DMS79 (cell line): ENCODE data around the gene MUC3A.
"Not testable (repeated sequence)": the region's sequence is repeated elsewhere in the genome, so short reads cannot be mapped to it uniquely, and the experiment has no call there.

Experiments used
- DNase-seq: peaks from one replicate; lab custom pipeline; 2025; lab: John Stamatoyannopoulos, UW

Gene MUC3A

GRCh38 chr7:100949227-100949932, at the start of gene MUC3A:
MUC3A (plus strand) TSS chr7:100949534; CDS start chr7:100949625, 91 bp downstream.
- DNase-seq: no peak

- no peak for DNase-seq
These were observed 48.4 kb upstream of the MUC3A start for GRCh38 chr7:100900978-100901377.

- DNase-seq: no peak
These were observed 47.4 kb upstream of the MUC3A start for GRCh38 chr7:100901921-100902332.

GRCh38 chr7:100902638-100903037, 46.7 kb upstream of the MUC3A start:
- no peak for DNase-seq

GRCh38 chr7:100908512-100908911, 40.8 kb upstream of the MUC3A start:
- no peak for DNase-seq

- DNase-seq: not testable (repeated sequence)
These were observed 38.9 kb upstream of the MUC3A start for GRCh38 chr7:100910443-100910842.

GRCh38 chr7:100911484-100911883, 37.9 kb upstream of the MUC3A start:
- DNase-seq: no peak

GRCh38 chr7:100914208-100914878, 35.0 kb upstream of the MUC3A start:
- no peak for DNase-seq

GRCh38 chr7:100914879-100915447, 34.4 kb upstream of the MUC3A start:
- no peak for DNase-seq

GRCh38 chr7:100919335-100919734, 30.0 kb upstream of the MUC3A start:
- not testable (repeated sequence) for DNase-seq

- DNase-seq: not testable (repeated sequence)
These were observed 29.4 kb upstream of the MUC3A start for GRCh38 chr7:100919779-100920437.

GRCh38 chr7:100921039-100921438, 28.3 kb upstream of the MUC3A start:
- no peak for DNase-seq

- not testable (repeated sequence) for DNase-seq
These were observed 25.7 kb upstream of the MUC3A start for GRCh38 chr7:100923616-100924015.

GRCh38 chr7:100929808-100930174, 19.5 kb upstream of the MUC3A start:
- no peak for DNase-seq

- DNase-seq: no peak
These were observed 15.6 kb upstream of the MUC3A start for GRCh38 chr7:100933734-100934133.

- not testable (repeated sequence) for DNase-seq
These were observed 14.0 kb upstream of the MUC3A start for GRCh38 chr7:100935381-100935780.

- DNase-seq: not testable (repeated sequence)
These were observed 13.2 kb upstream of the MUC3A start for GRCh38 chr7:100936167-100936566.

GRCh38 chr7:100942045-100942774, 7.1 kb upstream of the MUC3A start:
- no peak for DNase-seq

GRCh38 chr7:100943693-100944092, 5.6 kb upstream of the MUC3A start:
- no peak for DNase-seq

GRCh38 chr7:100944138-100944537, 5.2 kb upstream of the MUC3A start:
- DNase-seq: no peak

- no peak for DNase-seq
These were observed 3.2 kb upstream of the MUC3A start for GRCh38 chr7:100946111-100946510.

- no peak for DNase-seq
These were observed 2.5 kb upstream of the MUC3A start for GRCh38 chr7:100946766-100947365.
